ENCODE measurements around the gene CFAP90. TPM values are rescaled to one million over a fixed set of nuclear protein-coding genes. Genes with fewer than 3 reads are reported as not detected.

CFAP90 gene
- total RNA-seq, 4 donors from 2014 or later, result not detected

GRCh38 chr5:7857926-7858632, 7.1 kb upstream of the CFAP90 start:
- H3K4me1 ChIP-seq, result no peaks in the 10 kb centered on the region
- H3K4me3 ChIP-seq, result no peak overlapping the region
- WGBS, 2 donors, result 69 to 77% methylated on average over 9 of the region's 9 CpGs
- DNase-seq (ENCODE audit: low spot score in 2 of 2), result no peak
- H3K9me3 ChIP-seq, result no peaks in the 10 kb centered on the region
- H3K36me3 ChIP-seq, result peaks cover 0 to 54% (median 0%) of the 10 kb centered on the region in 3 donors
- no peak for TF ChIP-seq POLR2A (IDR thresholded peaks at IDR 0.05)
- TF ChIP-seq EP300 (IDR thresholded peaks at IDR 0.05), result no peak
- no peak for TF ChIP-seq CTCF (IDR thresholded peaks at IDR 0.05)
- no peak overlapping the region for H3K27ac ChIP-seq
- H3K27me3 ChIP-seq, result no peaks in the 10 kb centered on the region

- no peak for DNase-seq (ENCODE audit: low spot score in 2 of 2)
- H3K27me3 ChIP-seq, result no peaks in the 10 kb centered on the region
- no peaks in the 10 kb centered on the region for H3K9me3 ChIP-seq
- peaks cover 0 to 48% (median 0%) of the 10 kb centered on the region in 3 donors for H3K36me3 ChIP-seq
- H3K4me1 ChIP-seq, result peaks cover 0 to 4% (median 0%) of the 10 kb centered on the region in 4 donors
- no peak for TF ChIP-seq POLR2A (IDR thresholded peaks at IDR 0.05)
- TF ChIP-seq CTCF (IDR thresholded peaks at IDR 0.05), result no peak
- no peak for TF ChIP-seq EP300 (IDR thresholded peaks at IDR 0.05)
- WGBS, 2 donors, result 79 to 86% methylated on average over 5 of the region's 5 CpGs
- no peak overlapping the region for H3K27ac ChIP-seq
- H3K4me3 ChIP-seq, result no peak overlapping the region
These were observed 6.4 kb upstream of the CFAP90 start for GRCh38 chr5:7857361-7857760.

- WGBS, 2 donors, result 96 to 99% methylated on average over 2 of the region's 2 CpGs
- no peak for DNase-seq (ENCODE audit: low spot score in 2 of 2)
- H3K4me1 ChIP-seq, result peaks cover 0 to 9% (median 2%) of the 10 kb centered on the region in 4 donors
- H3K27ac ChIP-seq, result no peak overlapping the region
- no peaks in the 10 kb centered on the region for H3K27me3 ChIP-seq
- H3K9me3 ChIP-seq, result no peaks in the 10 kb centered on the region
- no peak overlapping the region for H3K4me3 ChIP-seq
- TF ChIP-seq POLR2A (IDR thresholded peaks at IDR 0.05) (no peak), CTCF (IDR thresholded peaks at IDR 0.05) (peak; percentile 18 to 52 (median 30))
- H3K36me3 ChIP-seq, result peaks cover 0 to 43% (median 0%) of the 10 kb centered on the region in 3 donors
These were observed 5.9 kb upstream of the CFAP90 start for GRCh38 chr5:7856855-7857254.

- TF ChIP-seq EP300 (IDR thresholded peaks at IDR 0.05), result no peak
- TF ChIP-seq CTCF (IDR thresholded peaks at IDR 0.05), result no peak
- no peak for TF ChIP-seq POLR2A (IDR thresholded peaks at IDR 0.05)
These were observed 4.7 kb upstream of the CFAP90 start for GRCh38 chr5:7855611-7856010.

GRCh38 chr5:7852988-7853387, 2.1 kb upstream of the CFAP90 start:
- Histone ChIP-seq H3K27ac (peak overlapping the region in 1 of 4 donors; percentile 28), H3K27me3 (peaks cover 0 to 6% of the 10 kb centered on the region in 2 donors), H3K4me3 (no peak overlapping the region), H3K36me3 (peaks cover 0 to 5% (median 0%) of the 10 kb centered on the region in 3 donors), H3K4me1 (peaks cover 0 to 29% (median 5%) of the 10 kb centered on the region in 4 donors), H3K9me3 (no peaks in the 10 kb centered on the region)
- TF ChIP-seq CTCF (IDR thresholded peaks at IDR 0.05) (no peak), POLR2A (IDR thresholded peaks at IDR 0.05) (no peak), EP300 (IDR thresholded peaks at IDR 0.05) (no peak)
- 79 to 86% methylated on average over 2 of the region's 2 CpGs for WGBS, 2 donors
- DNase-seq (ENCODE audit: low spot score in 2 of 2), result no peak

More at GRCh38 chr5:7855611-7856010, 4.7 kb upstream of the CFAP90 start:
- Histone ChIP-seq H3K4me1 (peaks cover 0 to 17% (median 3%) of the 10 kb centered on the region in 4 donors), H3K9me3 (no peaks in the 10 kb centered on the region), H3K36me3 (peaks cover 0 to 30% (median 0%) of the 10 kb centered on the region in 3 donors), H3K4me3 (no peak overlapping the region), H3K27ac (no peak overlapping the region), H3K27me3 (no peaks in the 10 kb centered on the region)
- DNase-seq (ENCODE audit: low spot score in 2 of 2), result no peak
- 45 to 52% methylated on average over 3 of the region's 3 CpGs for WGBS, 2 donors

Measured in tibial nerve (tissue), 4 donors.